Astrocyte (in vitro differentiated cells and primary cell): ENCODE measurements around the gene VAC14. TPM values are rescaled to one million over a fixed set of nuclear protein-coding genes. Genes with fewer than 3 reads are reported as not detected.
A peak's percentile ranks its signal among the peaks of the same experiment; 100 is the strongest.

Experiments used
- DNase-seq: peaks from one replicate; pipeline ENCODE4 v3.0.0-alpha.2; 2010; ENCODE audit warnings: low read depth
- FAIRE-seq: peaks from 2 replicates; lab custom pipeline; 2011; peaks lifted over from hg19 to GRCh38; lab: Jason Lieb, UNC
- H2AFZ ChIP-seq: 2 replicates; pipeline ENCODE4 v1.6.0; 2012; ENCODE audit warnings: low read depth, low read length, inconsistent platforms
- H3K27ac ChIP-seq: 2 replicates; pipeline ENCODE4 v1.5.1; 2011; ENCODE audit warnings: low read depth, low read length, inconsistent platforms
- H3K27me3 ChIP-seq: 2 replicates; pipeline ENCODE4 v1.6.0; 2011; ENCODE audit warnings: low read length, inconsistent platforms; ENCODE audit not compliant: insufficient read depth
- H3K36me3 ChIP-seq: 2 replicates; pipeline ENCODE4 v1.5.1; 2011; ENCODE audit warnings: low read length, inconsistent platforms; ENCODE audit not compliant: insufficient read depth
- H3K4me1 ChIP-seq: 2 replicates; pipeline ENCODE4 v1.5.1; 2011; ENCODE audit warnings: low read length, inconsistent platforms; ENCODE audit not compliant: insufficient read depth
- H3K4me2 ChIP-seq: 2 replicates; pipeline ENCODE4 v1.6.0; 2012; ENCODE audit warnings: low read length, inconsistent platforms
- H3K4me3 ChIP-seq: 2 replicates; pipeline ENCODE4 v1.5.1; 2011; ENCODE audit warnings: low read depth, mild to moderate bottlenecking, low read length, inconsistent platforms; ENCODE audit not compliant: insufficient read depth
- H3K79me2 ChIP-seq: 2 replicates; pipeline ENCODE4 v1.6.0; 2012; ENCODE audit warnings: mild to moderate bottlenecking, low read length, inconsistent platforms; ENCODE audit not compliant: insufficient read depth
- H3K9ac ChIP-seq: 2 replicates; pipeline ENCODE4 v1.6.0; 2012; ENCODE audit warnings: mild to moderate bottlenecking, low read length, inconsistent platforms
- H3K9me3 ChIP-seq: 2 replicates; pipeline ENCODE4 v1.5.1; 2012; ENCODE audit warnings: low read depth, mild to moderate bottlenecking, low read length, inconsistent platforms; ENCODE audit not compliant: insufficient read depth
- H4K20me1 ChIP-seq: 2 replicates; pipeline ENCODE4 v1.6.0; 2012; ENCODE audit warnings: low read length, inconsistent platforms; ENCODE audit not compliant: insufficient read depth
- H3K27ac Mint-ChIP-seq: one replicate; pipeline ENCODE4 v1.8.0; 2021; ENCODE audit warnings: mild to moderate bottlenecking, mixed read lengths; ENCODE audit not compliant: unreplicated experiment
- H3K27me3 Mint-ChIP-seq: one replicate; pipeline ENCODE4 v1.8.0; 2021; ENCODE audit warnings: low read depth, mixed read lengths; ENCODE audit not compliant: unreplicated experiment
- H3K36me3 Mint-ChIP-seq: one replicate; pipeline ENCODE4 v1.8.0; 2021; ENCODE audit warnings: low read depth, mixed read lengths; ENCODE audit not compliant: unreplicated experiment
- H3K4me1 Mint-ChIP-seq: one replicate; pipeline ENCODE4 v1.8.0; 2021; ENCODE audit warnings: low read depth, mixed read lengths; ENCODE audit not compliant: unreplicated experiment
- H3K4me3 Mint-ChIP-seq: one replicate; pipeline ENCODE4 v1.8.0; 2021; ENCODE audit warnings: mild to moderate bottlenecking, moderate library complexity, mixed read lengths; ENCODE audit not compliant: unreplicated experiment
- H3K9me3 Mint-ChIP-seq: one replicate; pipeline ENCODE4 v1.8.0; 2021; ENCODE audit warnings: mild to moderate bottlenecking, mixed read lengths; ENCODE audit not compliant: unreplicated experiment
- CTCF ChIP-seq: IDR thresholded peaks from 2 replicates; pipeline ENCODE4 v1.5.1; 2011; ENCODE audit warnings: low read depth, mild to moderate bottlenecking, inconsistent platforms, low read length, moderate library complexity; ENCODE audit not compliant: insufficient read depth
- EZH2 ChIP-seq: IDR thresholded peaks from 2 replicates; pipeline ENCODE4 v1.6.1; 2012; ENCODE audit warnings: mild to moderate bottlenecking, low read length, inconsistent platforms; ENCODE audit not compliant: insufficient read depth
- total RNA-seq: library from RNA; stranded (reverse); gene quantifications from 2 replicates; pipeline ENCODE4 v1.2.1, GENCODE V29; 2021

The VAC14 gene
- total RNA-seq, 1 donor from 2014 or later = 27.8 TPM

- Histone ChIP-seq H3K36me3 (no peaks in the 10 kb centered on the region), H4K20me1 (no peaks in the 10 kb centered on the region), H3K9me3 (no peaks in the 10 kb centered on the region), H2AFZ (peak overlapping the region; percentile 85), H3K4me2 (peak overlapping the region; percentile 74), H3K27ac (peak overlapping the region; percentile 96), H3K4me3 (no peak overlapping the region), H3K9ac (peak overlapping the region; percentile 75), H3K79me2 (no peaks in the 10 kb centered on the region), H3K27me3 (no peaks in the 10 kb centered on the region), H3K4me1 (peaks cover 53% of the 10 kb centered on the region)
- DNase-seq (no peak), FAIRE-seq (no peak)
- Mint-ChIP-seq H3K4me1 (peaks cover 30% of the 10 kb centered on the region), H3K4me3 (no peak overlapping the region), H3K9me3 (peaks cover 5% of the 10 kb centered on the region), H3K27ac (no peak overlapping the region), H3K36me3 (peaks cover 5% of the 10 kb centered on the region), H3K27me3 (no peaks in the 10 kb centered on the region)
- TF ChIP-seq EZH2 = no peak
Measured at GRCh38 chr16:70703835-70704381, 97.0 kb downstream of the VAC14 start.

GRCh38 chr16:70703041-70703834 lies 97.7 kb downstream of the VAC14 start:
- no peak overlapping the region for H3K4me3 Mint-ChIP-seq

GRCh38 chr16:70702624-70703023 lies 98.3 kb downstream of the VAC14 start:
- Mint-ChIP-seq H3K4me3 (no peak overlapping the region), H3K4me1 (peaks cover 30% of the 10 kb centered on the region), H3K36me3 (peaks cover 8% of the 10 kb centered on the region), H3K9me3 (peaks cover 5% of the 10 kb centered on the region), H3K27me3 (no peaks in the 10 kb centered on the region), H3K27ac (no peak overlapping the region)
- Histone ChIP-seq H3K4me1 (peaks cover 53% of the 10 kb centered on the region), H4K20me1 (no peaks in the 10 kb centered on the region), H3K4me3 (no peak overlapping the region), H2AFZ (no peak overlapping the region), H3K9ac (peak overlapping the region; percentile 75), H3K4me2 (peak overlapping the region; percentile 74), H3K27ac (peak overlapping the region; percentile 96), H3K36me3 (no peaks in the 10 kb centered on the region), H3K79me2 (no peaks in the 10 kb centered on the region), H3K9me3 (no peaks in the 10 kb centered on the region), H3K27me3 (no peaks in the 10 kb centered on the region)
- FAIRE-seq (no peak), DNase-seq (no peak)
- TF ChIP-seq EZH2 (no peak), CTCF (no peak)

More at GRCh38 chr16:70703041-70703834, 97.7 kb downstream of the VAC14 start:
- H3K9me3 ChIP-seq = no peaks in the 10 kb centered on the region
- no peaks in the 10 kb centered on the region for H3K27me3 Mint-ChIP-seq
- H4K20me1 ChIP-seq = no peaks in the 10 kb centered on the region
- peak overlapping the region; percentile 96 for H3K27ac ChIP-seq
- peaks cover 5% of the 10 kb centered on the region for H3K36me3 Mint-ChIP-seq
- H3K9me3 Mint-ChIP-seq = peaks cover 5% of the 10 kb centered on the region
- H3K4me3 ChIP-seq = peak overlapping the region; percentile 32
- H3K4me2 ChIP-seq = peak overlapping the region; percentile 74
- DNase-seq (peak; percentile 90), FAIRE-seq (peak; percentile 55)
- H2AFZ ChIP-seq = peak overlapping the region; percentile 85
- H3K79me2 ChIP-seq = no peaks in the 10 kb centered on the region
- H3K27me3 ChIP-seq = no peaks in the 10 kb centered on the region
- H3K27ac Mint-ChIP-seq = peak overlapping the region; percentile 91
- no peaks in the 10 kb centered on the region for H3K36me3 ChIP-seq
- H3K4me1 ChIP-seq = peaks cover 53% of the 10 kb centered on the region
- H3K9ac ChIP-seq = peak overlapping the region; percentile 75
- TF ChIP-seq EZH2 (no peak), CTCF (peak; percentile 32)
- peaks cover 30% of the 10 kb centered on the region for H3K4me1 Mint-ChIP-seq
